ENCODE measurements around the gene POLN. TPM values are rescaled to one million over a fixed set of nuclear protein-coding genes. Genes with fewer than 3 reads are reported as not detected.

The POLN gene
- total and polyA plus RNA-seq, 8 donors: 0.29 to 5.1 (median 1.4) TPM; not detected in 2

DNA sequence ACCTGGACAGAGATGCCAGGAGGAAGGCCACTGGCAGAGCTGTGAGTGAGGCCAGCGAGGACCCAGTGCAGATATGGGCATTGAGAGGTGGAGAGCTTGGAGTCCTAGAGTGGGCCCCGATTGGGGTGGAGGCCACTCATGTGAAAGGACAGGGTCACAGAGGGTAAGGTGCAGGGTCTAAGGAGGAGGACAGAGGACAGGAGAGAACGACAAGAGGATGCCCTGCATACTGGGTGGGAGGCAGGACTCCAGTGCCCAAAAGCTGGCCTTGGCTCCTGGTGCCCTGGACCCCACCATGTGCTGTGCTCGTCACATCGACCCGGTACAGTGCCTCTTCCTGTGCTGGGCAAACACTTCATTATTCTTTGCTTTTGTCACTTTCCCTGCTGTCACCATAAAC is 116.1 kb downstream of the POLN start:
- DNase-seq: no peak
- Histone ChIP-seq H3K4me1 (no peaks in the 10 kb centered on the region), H3K27ac (no peak overlapping the region), H3K36me3 (no peaks in the 10 kb centered on the region), H3K9me3 (no peaks in the 10 kb centered on the region), H3K4me3 (no peak overlapping the region), H3K27me3 (no peaks in the 10 kb centered on the region)
- intact Hi-C loops (cut with DNase I; ENCODE audit: low total_unique reads): no loop called here
- 75 to 88% (median 81%) methylated on average over 6 of the region's 6 CpGs for WGBS, 5 donors
- TF ChIP-seq POLR2A (IDR thresholded peaks at IDR 0.05): no peak
- TF ChIP-seq, protein P1, sequence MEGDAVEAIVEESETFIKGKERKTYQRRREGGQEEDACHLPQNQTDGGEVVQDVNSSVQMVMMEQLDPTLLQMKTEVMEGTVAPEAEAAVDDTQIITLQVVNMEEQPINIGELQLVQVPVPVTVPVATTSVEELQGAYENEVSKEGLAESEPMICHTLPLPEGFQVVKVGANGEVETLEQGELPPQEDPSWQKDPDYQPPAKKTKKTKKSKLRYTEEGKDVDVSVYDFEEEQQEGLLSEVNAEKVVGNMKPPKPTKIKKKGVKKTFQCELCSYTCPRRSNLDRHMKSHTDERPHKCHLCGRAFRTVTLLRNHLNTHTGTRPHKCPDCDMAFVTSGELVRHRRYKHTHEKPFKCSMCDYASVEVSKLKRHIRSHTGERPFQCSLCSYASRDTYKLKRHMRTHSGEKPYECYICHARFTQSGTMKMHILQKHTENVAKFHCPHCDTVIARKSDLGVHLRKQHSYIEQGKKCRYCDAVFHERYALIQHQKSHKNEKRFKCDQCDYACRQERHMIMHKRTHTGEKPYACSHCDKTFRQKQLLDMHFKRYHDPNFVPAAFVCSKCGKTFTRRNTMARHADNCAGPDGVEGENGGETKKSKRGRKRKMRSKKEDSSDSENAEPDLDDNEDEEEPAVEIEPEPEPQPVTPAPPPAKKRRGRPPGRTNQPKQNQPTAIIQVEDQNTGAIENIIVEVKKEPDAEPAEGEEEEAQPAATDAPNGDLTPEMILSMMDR (IDR thresholded peaks at IDR 0.05): no peak
- TF ChIP-seq POLR2AphosphoS5 (IDR thresholded peaks at IDR 0.05): no peak
- TF ChIP-seq EP300 (IDR thresholded peaks at IDR 0.05): no peak

DNA sequence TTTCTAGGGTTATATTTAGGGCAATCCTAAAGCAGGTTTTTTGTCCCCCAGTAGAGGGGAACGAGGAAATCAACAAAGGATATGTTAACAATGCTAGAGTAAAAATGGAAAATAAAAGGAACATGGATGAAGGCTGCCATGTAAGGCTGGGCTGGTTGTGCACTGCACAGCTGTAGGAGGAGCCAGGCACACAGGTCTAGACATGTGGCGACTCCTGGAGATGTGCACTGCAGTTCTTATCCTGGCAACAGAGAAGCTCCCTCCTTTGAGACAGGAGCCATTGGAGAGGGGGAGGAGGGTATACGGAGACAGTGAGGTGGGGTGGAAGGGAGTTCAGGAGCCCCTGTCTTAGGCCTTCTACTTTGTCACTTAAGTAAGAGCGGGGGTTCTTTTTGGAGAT is 116.9 kb downstream of the POLN start:
- Histone ChIP-seq H3K27me3 (no peaks in the 10 kb centered on the region), H3K36me3 (no peaks in the 10 kb centered on the region), H3K9me3 (no peaks in the 10 kb centered on the region), H3K4me1 (no peaks in the 10 kb centered on the region), H3K4me3 (no peak overlapping the region), H3K27ac (no peak overlapping the region)
- WGBS, 5 donors: 88 to 94% (median 93%) methylated on average over 4 of the region's 4 CpGs
- no peak for DNase-seq
- TF ChIP-seq, protein P1 (IDR thresholded peaks at IDR 0.05): no peak
- TF ChIP-seq POLR2A (IDR thresholded peaks at IDR 0.05): no peak
- TF ChIP-seq EP300 (IDR thresholded peaks at IDR 0.05): no peak
- no peak for TF ChIP-seq POLR2AphosphoS5 (IDR thresholded peaks at IDR 0.05)
- intact Hi-C loops (cut with DNase I; ENCODE audit: low total_unique reads): no loop called here

DNA sequence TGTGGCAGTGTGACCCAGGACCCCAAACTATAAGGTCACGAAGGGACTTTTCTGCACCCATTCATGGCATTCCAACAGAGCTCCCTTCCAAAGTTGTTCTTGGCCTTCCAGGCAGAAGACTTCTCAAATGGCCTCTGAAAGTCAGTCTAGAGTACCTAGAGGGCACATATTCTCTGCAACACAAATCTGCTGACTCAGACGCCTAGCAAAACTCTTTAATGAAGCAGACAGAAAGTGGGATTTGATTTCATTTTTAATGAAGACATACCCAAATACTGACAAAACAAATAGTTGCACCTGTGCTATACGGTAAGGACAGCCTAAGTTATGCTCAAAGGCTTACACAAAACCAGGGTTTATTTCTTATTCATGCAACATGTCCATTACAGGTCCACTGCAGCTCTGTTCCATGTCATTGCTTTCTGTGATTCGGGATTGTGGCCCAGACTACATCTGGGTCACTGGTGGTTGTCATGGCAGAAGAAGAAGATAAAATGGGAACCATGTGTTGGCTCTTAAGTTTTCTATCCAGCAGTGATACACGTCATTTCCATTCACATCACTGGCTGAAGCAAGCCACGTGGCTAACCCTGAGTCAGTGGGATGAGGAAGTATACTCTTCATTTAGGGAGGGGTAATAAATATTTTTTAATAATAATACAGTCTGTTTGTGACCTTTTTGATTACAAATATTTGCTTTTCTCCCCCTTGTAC is 125.1 kb downstream of the POLN start:
- Histone ChIP-seq H3K4me1 (no peaks in the 10 kb centered on the region), H3K27me3 (no peaks in the 10 kb centered on the region), H3K36me3 (no peaks in the 10 kb centered on the region), H3K9me3 (no peaks in the 10 kb centered on the region), H3K4me3 (no peak overlapping the region), H3K27ac (no peak overlapping the region)
- TF ChIP-seq POLR2A (IDR thresholded peaks at IDR 0.05): no peak
- no peak for TF ChIP-seq POLR2AphosphoS5 (IDR thresholded peaks at IDR 0.05)
- TF ChIP-seq EP300 (IDR thresholded peaks at IDR 0.05): no peak
- TF ChIP-seq, protein P1 (IDR thresholded peaks at IDR 0.05): no peak
- intact Hi-C loops (cut with DNase I; ENCODE audit: low total_unique reads): no loop called here
- 81 to 91% (median 87%) methylated on average over 6 of the region's 6 CpGs for WGBS, 5 donors
- no peak for DNase-seq

DNA sequence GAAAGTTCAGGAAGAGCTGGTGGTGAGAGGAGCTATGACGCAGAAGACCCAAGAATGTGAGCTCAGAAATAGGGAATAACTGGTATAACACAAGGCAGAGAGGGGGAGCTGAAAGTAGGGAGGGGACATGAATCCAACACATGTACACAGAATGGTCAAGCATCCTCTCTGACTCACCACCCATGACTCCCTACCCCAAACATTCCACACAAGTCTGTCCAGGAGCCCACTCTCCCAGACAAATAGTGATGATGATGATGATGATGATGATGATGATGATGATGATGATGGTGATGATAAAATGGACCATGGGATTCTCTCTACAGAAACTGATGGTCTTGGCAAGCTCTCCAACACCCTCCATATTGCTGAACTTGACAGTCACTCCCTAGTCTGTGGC is 136.4 kb downstream of the POLN start:
- no peak for DNase-seq
- WGBS, 5 donors: 85 to 95% (median 94%) methylated on average over 1 of the region's 1 CpG
- intact Hi-C loops (cut with DNase I; ENCODE audit: low total_unique reads): no loop called here
- H3K36me3 ChIP-seq: no peaks in the 10 kb centered on the region
- H3K4me3 ChIP-seq: no peak overlapping the region
- no peak overlapping the region for H3K27ac ChIP-seq
- H3K9me3 ChIP-seq: peaks cover 5 to 29% (median 26%) of the 10 kb centered on the region in 4 donors
- no peaks in the 10 kb centered on the region for H3K27me3 ChIP-seq
- H3K4me1 ChIP-seq: no peaks in the 10 kb centered on the region
- TF ChIP-seq, protein P1 (IDR thresholded peaks at IDR 0.05): no peak
- TF ChIP-seq EP300 (IDR thresholded peaks at IDR 0.05): no peak
- TF ChIP-seq POLR2A (IDR thresholded peaks at IDR 0.05): no peak
- no peak for TF ChIP-seq POLR2AphosphoS5 (IDR thresholded peaks at IDR 0.05)

Data from stomach (tissue), 9 donors.